ENCODE results near the gene PHLDB2. TPM values are rescaled to one million over a fixed set of nuclear protein-coding genes. Genes with fewer than 3 reads are reported as not detected.

The PHLDB2 gene
- total and polyA plus RNA-seq, 2 of the 13 experiments (the other 11 are each of a cell fraction or from before 2014, with no cell fraction given), result 8.4 to 23.6 TPM

DNA sequence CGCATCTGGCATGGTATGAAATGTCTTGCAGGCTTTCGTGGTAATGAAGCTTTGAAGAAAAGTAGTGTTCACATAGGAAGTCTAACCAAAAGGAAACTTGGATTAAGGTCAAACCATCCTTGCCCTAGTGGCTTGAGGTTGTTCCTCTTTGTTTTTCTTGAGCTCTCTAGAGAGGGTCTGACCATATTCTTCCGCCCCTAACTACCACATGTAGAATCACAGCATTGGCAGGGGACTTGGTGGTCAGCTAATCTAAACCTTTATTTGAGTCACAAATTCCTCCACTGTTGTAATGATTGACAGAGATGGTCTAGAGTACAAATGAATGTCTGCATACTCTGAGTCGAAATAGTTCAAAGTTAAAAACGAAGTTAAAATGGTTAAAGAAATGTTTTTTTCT, 39.1 kb upstream of the PHLDB2 start:
- no TSS peak for BruUV-seq (replicated peaks)
- no peak overlapping the region for H3K9ac ChIP-seq (ENCODE audit: insufficient read depth, low read depth, low read length)
- FAIRE-seq (no peak), ATAC-seq (no peak), DNase-seq (ENCODE audit: low spot score) (no peak)
- WGBS (ENCODE audit: low lambda C conversion rate), result 86% methylated on average over 5 of the region's 5 CpGs
- no peak overlapping the region for H3K27ac ChIP-seq (ENCODE audit: extremely low read length, insufficient read depth, low read length)
- H3K4me1 ChIP-seq (ENCODE audit: insufficient read depth, low read length), result no peaks in the 10 kb centered on the region
- H3K4me3 ChIP-seq (replicated peaks in 1 of 3; ENCODE audit: insufficient read depth in 1 of 3, low read depth in 2 of 3, low read length in 3 of 3), result no peak overlapping the region
- H3K9me3 ChIP-seq (ENCODE audit: low read length), result peaks cover 18% of the 10 kb centered on the region; the same call in 1 of the 2 replicates
- intact Hi-C loops (cut with micrococcal nuclease; ENCODE audit: unreplicated experiment), result no loop called here
- no peaks in the 10 kb centered on the region for H3K79me2 ChIP-seq (ENCODE audit: insufficient read depth, low read length)
- H2AFZ ChIP-seq (ENCODE audit: low read length), result no peak overlapping the region
- no peak overlapping the region for H3K4me2 ChIP-seq (ENCODE audit: low read depth, low read length)
- CTCF ChIA-PET (ENCODE audit: low intra/inter-chr PET ratio, low total read pairs), result no interaction called here
- POLR2A ChIA-PET, result no interaction called here
- no peak for TF ChIP-seq MED13 (CRISPR knock-in tag; IDR thresholded peaks at IDR 0.05)
- no peak for TF ChIP-seq CBX1 (IDR thresholded peaks at IDR 0.05; ENCODE audit: low read depth)
- TF ChIP-seq, protein P1, sequence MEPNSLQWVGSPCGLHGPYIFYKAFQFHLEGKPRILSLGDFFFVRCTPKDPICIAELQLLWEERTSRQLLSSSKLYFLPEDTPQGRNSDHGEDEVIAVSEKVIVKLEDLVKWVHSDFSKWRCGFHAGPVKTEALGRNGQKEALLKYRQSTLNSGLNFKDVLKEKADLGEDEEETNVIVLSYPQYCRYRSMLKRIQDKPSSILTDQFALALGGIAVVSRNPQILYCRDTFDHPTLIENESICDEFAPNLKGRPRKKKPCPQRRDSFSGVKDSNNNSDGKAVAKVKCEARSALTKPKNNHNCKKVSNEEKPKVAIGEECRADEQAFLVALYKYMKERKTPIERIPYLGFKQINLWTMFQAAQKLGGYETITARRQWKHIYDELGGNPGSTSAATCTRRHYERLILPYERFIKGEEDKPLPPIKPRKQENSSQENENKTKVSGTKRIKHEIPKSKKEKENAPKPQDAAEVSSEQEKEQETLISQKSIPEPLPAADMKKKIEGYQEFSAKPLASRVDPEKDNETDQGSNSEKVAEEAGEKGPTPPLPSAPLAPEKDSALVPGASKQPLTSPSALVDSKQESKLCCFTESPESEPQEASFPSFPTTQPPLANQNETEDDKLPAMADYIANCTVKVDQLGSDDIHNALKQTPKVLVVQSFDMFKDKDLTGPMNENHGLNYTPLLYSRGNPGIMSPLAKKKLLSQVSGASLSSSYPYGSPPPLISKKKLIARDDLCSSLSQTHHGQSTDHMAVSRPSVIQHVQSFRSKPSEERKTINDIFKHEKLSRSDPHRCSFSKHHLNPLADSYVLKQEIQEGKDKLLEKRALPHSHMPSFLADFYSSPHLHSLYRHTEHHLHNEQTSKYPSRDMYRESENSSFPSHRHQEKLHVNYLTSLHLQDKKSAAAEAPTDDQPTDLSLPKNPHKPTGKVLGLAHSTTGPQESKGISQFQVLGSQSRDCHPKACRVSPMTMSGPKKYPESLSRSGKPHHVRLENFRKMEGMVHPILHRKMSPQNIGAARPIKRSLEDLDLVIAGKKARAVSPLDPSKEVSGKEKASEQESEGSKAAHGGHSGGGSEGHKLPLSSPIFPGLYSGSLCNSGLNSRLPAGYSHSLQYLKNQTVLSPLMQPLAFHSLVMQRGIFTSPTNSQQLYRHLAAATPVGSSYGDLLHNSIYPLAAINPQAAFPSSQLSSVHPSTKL (CRISPR knock-in tag; IDR thresholded peaks at IDR 0.05), result no peak
- TF ChIP-seq, protein P2, sequence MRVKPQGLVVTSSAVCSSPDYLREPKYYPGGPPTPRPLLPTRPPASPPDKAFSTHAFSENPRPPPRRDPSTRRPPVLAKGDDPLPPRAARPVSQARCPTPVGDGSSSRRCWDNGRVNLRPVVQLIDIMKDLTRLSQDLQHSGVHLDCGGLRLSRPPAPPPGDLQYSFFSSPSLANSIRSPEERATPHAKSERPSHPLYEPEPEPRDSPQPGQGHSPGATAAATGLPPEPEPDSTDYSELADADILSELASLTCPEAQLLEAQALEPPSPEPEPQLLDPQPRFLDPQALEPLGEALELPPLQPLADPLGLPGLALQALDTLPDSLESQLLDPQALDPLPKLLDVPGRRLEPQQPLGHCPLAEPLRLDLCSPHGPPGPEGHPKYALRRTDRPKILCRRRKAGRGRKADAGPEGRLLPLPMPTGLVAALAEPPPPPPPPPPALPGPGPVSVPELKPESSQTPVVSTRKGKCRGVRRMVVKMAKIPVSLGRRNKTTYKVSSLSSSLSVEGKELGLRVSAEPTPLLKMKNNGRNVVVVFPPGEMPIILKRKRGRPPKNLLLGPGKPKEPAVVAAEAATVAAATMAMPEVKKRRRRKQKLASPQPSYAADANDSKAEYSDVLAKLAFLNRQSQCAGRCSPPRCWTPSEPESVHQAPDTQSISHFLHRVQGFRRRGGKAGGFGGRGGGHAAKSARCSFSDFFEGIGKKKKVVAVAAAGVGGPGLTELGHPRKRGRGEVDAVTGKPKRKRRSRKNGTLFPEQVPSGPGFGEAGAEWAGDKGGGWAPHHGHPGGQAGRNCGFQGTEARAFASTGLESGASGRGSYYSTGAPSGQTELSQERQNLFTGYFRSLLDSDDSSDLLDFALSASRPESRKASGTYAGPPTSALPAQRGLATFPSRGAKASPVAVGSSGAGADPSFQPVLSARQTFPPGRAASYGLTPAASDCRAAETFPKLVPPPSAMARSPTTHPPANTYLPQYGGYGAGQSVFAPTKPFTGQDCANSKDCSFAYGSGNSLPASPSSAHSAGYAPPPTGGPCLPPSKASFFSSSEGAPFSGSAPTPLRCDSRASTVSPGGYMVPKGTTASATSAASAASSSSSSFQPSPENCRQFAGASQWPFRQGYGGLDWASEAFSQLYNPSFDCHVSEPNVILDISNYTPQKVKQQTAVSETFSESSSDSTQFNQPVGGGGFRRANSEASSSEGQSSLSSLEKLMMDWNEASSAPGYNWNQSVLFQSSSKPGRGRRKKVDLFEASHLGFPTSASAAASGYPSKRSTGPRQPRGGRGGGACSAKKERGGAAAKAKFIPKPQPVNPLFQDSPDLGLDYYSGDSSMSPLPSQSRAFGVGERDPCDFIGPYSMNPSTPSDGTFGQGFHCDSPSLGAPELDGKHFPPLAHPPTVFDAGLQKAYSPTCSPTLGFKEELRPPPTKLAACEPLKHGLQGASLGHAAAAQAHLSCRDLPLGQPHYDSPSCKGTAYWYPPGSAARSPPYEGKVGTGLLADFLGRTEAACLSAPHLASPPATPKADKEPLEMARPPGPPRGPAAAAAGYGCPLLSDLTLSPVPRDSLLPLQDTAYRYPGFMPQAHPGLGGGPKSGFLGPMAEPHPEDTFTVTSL (CRISPR knock-in tag; IDR thresholded peaks at IDR 0.05; ENCODE audit: borderline replicate concordance), result no peak
- no peak for TF ChIP-seq SMARCE1 (IDR thresholded peaks at IDR 0.05; ENCODE audit: borderline replicate concordance)
- TF ChIP-seq ZNF747 (CRISPR knock-in tag; IDR thresholded peaks at IDR 0.05; ENCODE audit: borderline replicate concordance), result no peak
- TF ChIP-seq CHD4 (IDR thresholded peaks at IDR 0.05; ENCODE audit: borderline replicate concordance, low read length), result no peak
- TF ChIP-seq ZNF720 (CRISPR knock-in tag; IDR thresholded peaks at IDR 0.05), result no peak
- no peak for TF ChIP-seq ZNF205 (CRISPR knock-in tag; IDR thresholded peaks at IDR 0.05)
- TF ChIP-seq ZNF782 (CRISPR knock-in tag; IDR thresholded peaks at IDR 0.05; ENCODE audit: borderline replicate concordance), result no peak
- no peak for TF ChIP-seq ZKSCAN5 (CRISPR knock-in tag; IDR thresholded peaks at IDR 0.05)
- TF ChIP-seq, protein P3, sequence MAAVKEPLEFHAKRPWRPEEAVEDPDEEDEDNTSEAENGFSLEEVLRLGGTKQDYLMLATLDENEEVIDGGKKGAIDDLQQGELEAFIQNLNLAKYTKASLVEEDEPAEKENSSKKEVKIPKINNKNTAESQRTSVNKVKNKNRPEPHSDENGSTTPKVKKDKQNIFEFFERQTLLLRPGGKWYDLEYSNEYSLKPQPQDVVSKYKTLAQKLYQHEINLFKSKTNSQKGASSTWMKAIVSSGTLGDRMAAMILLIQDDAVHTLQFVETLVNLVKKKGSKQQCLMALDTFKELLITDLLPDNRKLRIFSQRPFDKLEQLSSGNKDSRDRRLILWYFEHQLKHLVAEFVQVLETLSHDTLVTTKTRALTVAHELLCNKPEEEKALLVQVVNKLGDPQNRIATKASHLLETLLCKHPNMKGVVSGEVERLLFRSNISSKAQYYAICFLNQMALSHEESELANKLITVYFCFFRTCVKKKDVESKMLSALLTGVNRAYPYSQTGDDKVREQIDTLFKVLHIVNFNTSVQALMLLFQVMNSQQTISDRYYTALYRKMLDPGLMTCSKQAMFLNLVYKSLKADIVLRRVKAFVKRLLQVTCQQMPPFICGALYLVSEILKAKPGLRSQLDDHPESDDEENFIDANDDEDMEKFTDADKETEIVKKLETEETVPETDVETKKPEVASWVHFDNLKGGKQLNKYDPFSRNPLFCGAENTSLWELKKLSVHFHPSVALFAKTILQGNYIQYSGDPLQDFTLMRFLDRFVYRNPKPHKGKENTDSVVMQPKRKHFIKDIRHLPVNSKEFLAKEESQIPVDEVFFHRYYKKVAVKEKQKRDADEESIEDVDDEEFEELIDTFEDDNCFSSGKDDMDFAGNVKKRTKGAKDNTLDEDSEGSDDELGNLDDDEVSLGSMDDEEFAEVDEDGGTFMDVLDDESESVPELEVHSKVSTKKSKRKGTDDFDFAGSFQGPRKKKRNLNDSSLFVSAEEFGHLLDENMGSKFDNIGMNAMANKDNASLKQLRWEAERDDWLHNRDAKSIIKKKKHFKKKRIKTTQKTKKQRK (IDR thresholded peaks at IDR 0.05; ENCODE audit: low read length), result no peak
- in situ Hi-C loops (cut with HindIII; ENCODE audit: extremely low pct_ligation_motif_present, low pct_unique_long_range_greater_than_20kb), result no loop called here
- peaks cover 0 to 1% of the 10 kb centered on the region in 2 experiments; a peak in 1 of 5 replicates for H3K36me3 ChIP-seq (replicated peaks in 1 of 2; ENCODE audit: control insufficient read depth in 1 of 2, insufficient read depth in 2 of 2, low read length in 2 of 2)
- H4K20me1 ChIP-seq (ENCODE audit: insufficient read depth, low read length), result no peaks in the 10 kb centered on the region
- H3K27me3 ChIP-seq (ENCODE audit: control insufficient read depth in 1 of 2, insufficient read depth in 2 of 2, low read length in 2 of 2), result no peaks in the 10 kb centered on the region
